Adrenal gland (tissue), 5 donors: ENCODE results near the gene HOXB7.

Experiments
- POLR2A ChIP-seq, 2 donors: fragments of 450-650 bp; IDR thresholded peaks; one replicate each; pipeline ENCODE4 v1.6.1; 2017; ENCODE audit warnings: antibody characterized with exemption in 2 of 2, mild to moderate bottlenecking in 2 of 2, moderate library complexity in 1 of 2
- TF ChIP-seq, protein P1 (sequence below), 6 experiments: fragments of 450-650 bp in 4 of 6; fragments of 200-600 bp in 2 of 6; sonication (generic) in 1 of 6; IDR thresholded peaks; 1 replicate in 5 of 6; 2 replicates in 1 of 6; pipeline versions ENCODE4 v1.5.1 to v1.8.0; 2016 to 2021; ENCODE audit warnings: antibody characterized with exemption in 6 of 6, mild to moderate bottlenecking in 2 of 6, moderate library complexity in 1 of 6
- donor health status: DM: no; HTN: no; CAD: no.

DNA sequence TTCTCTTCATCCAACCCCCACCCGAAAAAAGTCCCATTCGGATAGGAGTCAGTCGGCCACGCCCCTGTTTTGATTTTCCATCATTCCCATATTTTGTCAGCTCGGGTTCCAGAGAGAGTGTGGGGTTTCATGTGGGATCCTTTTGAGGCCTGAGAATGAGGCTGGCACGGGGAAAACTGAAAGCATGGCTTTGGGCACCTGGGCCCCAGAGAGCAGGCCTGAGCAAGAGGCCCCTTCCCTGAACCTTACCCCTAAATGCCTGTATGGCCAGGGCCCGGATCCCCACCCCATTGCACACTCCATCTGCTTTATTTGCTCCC lies 28.1 kb downstream of the HOXB7 start:
- TF ChIP-seq, protein P1, sequence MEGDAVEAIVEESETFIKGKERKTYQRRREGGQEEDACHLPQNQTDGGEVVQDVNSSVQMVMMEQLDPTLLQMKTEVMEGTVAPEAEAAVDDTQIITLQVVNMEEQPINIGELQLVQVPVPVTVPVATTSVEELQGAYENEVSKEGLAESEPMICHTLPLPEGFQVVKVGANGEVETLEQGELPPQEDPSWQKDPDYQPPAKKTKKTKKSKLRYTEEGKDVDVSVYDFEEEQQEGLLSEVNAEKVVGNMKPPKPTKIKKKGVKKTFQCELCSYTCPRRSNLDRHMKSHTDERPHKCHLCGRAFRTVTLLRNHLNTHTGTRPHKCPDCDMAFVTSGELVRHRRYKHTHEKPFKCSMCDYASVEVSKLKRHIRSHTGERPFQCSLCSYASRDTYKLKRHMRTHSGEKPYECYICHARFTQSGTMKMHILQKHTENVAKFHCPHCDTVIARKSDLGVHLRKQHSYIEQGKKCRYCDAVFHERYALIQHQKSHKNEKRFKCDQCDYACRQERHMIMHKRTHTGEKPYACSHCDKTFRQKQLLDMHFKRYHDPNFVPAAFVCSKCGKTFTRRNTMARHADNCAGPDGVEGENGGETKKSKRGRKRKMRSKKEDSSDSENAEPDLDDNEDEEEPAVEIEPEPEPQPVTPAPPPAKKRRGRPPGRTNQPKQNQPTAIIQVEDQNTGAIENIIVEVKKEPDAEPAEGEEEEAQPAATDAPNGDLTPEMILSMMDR (IDR thresholded peaks at IDR 0.05) = no peak
- TF ChIP-seq POLR2A (IDR thresholded peaks at IDR 0.05) = no peak
